ENCODE results near the gene ZNF189. TPM values are rescaled to one million over a fixed set of nuclear protein-coding genes. Genes with fewer than 3 reads are reported as not detected.

Gene ZNF189
- total RNA-seq, 1 donor from 2014 or later: 8.3 TPM

- no peak for ATAC-seq
- no peak for DNase-seq (ENCODE audit: low spot score)
Measured at GRCh38 chr9:101446732-101447131, 48.1 kb downstream of the ZNF189 start.

DNA sequence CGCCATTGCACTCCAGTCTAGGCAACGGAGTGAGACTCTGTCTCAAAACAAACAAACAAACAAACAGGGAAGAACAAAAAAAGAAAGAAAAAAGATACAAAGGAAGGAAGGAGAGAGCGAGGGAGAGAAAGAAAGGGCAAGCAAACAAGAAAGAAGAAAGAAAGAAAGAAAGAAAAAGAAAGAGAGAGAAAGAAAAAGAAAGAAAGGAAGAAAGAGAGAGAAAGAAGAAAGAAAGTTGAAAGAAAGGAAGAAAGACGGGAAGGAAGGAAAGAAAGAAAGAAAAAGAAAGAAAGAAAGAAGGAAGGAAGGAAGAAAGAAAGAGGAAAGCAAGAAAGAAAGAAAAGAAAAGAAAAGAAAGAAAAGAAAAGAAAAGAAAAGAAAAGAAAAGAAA is 50.0 kb downstream of the ZNF189 start:
- ATAC-seq (no peak), DNase-seq (ENCODE audit: low spot score) (no peak)

DNA sequence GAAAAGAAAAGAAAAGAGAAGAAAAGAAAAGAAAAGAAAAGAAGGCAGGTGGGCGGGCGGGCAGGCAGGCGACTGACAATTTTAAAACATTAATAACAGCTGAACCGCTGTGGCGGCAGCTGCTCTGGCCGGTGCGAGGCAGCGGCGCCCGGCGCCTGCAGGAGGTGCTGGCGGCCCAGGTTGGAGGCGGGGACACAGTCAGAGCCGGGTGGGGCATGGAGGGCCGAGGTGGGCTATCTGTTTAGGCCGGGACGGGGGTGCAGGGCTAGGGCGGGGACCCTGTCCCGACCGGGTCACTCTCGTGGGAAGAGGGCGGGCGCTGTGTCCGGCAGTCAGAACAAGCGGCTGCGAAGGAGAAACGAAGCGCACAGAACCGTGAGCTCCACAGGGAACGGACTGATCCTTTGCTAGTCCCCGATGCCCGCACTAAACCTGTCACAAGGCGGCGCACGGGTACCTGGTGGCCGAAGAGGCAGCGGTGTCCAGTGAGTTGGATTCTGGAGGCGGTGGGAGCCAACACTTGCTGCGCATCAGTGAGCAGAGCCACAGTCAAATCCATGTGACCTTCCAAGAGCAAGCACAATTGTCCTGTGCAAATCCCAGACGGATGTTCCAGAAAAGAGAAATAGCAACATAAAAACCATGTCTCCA is 50.5 kb downstream of the ZNF189 start:
- DNase-seq (ENCODE audit: low spot score) (peak; percentile 80), ATAC-seq (peak; percentile 84)

DNA sequence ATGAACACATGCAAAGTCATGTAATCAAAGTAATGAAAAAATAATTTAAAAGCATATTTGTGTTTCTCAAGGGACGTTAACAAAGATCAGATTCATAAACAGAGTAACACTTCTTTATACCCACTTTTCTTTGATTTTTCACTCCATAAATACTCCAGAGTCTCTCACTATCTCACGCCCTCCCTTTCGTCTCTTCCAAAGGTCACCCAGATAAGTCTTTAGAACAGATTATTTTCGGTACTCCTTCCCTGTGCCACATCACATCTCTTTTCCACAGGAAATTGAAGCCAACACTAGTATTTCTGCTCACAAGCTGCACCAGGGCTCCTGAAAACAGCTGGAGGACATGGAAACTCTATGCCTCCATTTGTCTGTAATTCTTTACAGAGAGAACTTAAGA is 52.3 kb downstream of the ZNF189 start:
- DNase-seq (ENCODE audit: low spot score) (no peak), ATAC-seq (no peak)

DNA sequence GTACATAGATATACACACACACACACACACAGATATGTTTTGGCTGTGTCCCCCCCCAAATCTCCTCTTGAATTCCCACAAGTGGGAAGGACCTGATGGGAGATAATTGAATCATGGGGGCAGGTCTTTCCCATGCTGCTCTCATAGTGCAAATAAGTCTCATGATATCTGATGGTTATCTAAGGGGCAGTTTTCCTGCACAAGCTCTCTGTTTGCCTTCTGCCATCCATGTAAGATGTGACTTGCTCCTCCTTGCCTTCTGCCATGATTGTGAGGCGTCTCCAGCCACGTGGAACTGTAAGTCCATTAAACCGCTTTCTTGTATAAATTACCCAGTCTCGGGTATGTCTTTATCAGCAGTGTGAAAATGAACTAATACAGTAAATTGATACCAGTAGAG is 52.8 kb downstream of the ZNF189 start:
- no peak for ATAC-seq
- no peak for DNase-seq (ENCODE audit: low spot score)

GRCh38 chr9:101453776-101454570 is 55.3 kb downstream of the ZNF189 start:
- no peak for ATAC-seq
- DNase-seq (ENCODE audit: low spot score): no peak

- ATAC-seq (no peak), DNase-seq (ENCODE audit: low spot score) (no peak)
Measured at GRCh38 chr9:101455656-101456240, 57.1 kb downstream of the ZNF189 start.

- DNase-seq (ENCODE audit: low spot score) (no peak), ATAC-seq (peak; percentile 74)
Measured at GRCh38 chr9:101457003-101457402, 58.4 kb downstream of the ZNF189 start.

GRCh38 chr9:101458963-101459631 is 60.4 kb downstream of the ZNF189 start:
- DNase-seq (ENCODE audit: low spot score): no peak
- peak; percentile 93 for ATAC-seq

Other genes with a start within 250 kb of the ZNF189 start
- gene BAAT, start 13.8 kb upstream of the ZNF189 start, total RNA-seq: 459 TPM
- gene MRPL50, start 233 bp upstream of the ZNF189 start, total RNA-seq: 5.1 TPM
- gene ALDOB, start 36.9 kb downstream of the ZNF189 start, total RNA-seq: 4,002 TPM
- gene RNF20, start 135.0 kb downstream of the ZNF189 start, total RNA-seq: 17.4 TPM
- gene PPP3R2, start 196.1 kb downstream of the ZNF189 start, total RNA-seq: not detected

All from left lobe of liver (tissue), 2 donors.